ENCODE data around the gene TSSK6. TPM values are rescaled to one million over a fixed set of nuclear protein-coding genes. Genes with fewer than 3 reads are reported as not detected.

The TSSK6 gene
- total and polyA plus RNA-seq, 4 donors = 0.21 to 2.3 (median 1.1) TPM

DNA sequence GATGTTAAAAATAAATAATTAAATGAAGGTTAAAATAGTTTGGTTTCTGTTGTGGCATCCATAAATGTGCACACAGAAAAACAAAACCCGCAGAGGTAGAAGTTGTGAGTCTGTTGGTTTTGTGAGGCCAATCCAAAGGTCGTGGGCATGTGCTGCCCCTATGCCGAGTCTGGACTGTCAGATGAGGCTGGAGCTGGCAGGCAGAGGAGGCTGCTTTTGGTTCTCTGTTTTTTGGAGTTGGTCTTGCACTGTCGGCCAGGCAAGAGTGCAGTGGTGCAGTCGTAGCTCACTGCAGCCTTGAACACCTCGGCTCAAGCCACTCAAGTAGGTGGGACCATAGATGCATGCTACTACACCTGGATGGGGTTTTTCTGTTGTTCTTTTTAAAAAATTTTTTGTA lies 43.7 kb downstream of the TSSK6 start:
- peaks cover 5 to 14% (median 8%) of the 10 kb centered on the region in 4 donors for H3K9me3 ChIP-seq (ENCODE audit: control insufficient read depth in 4 of 4, low read length in 3 of 4)
- H3K27ac ChIP-seq (ENCODE audit: low read depth in 1 of 2, low read length in 2 of 2) = no peak overlapping the region
- peaks cover 0 to 28% (median 8%) of the 10 kb centered on the region in 4 donors for H3K36me3 ChIP-seq (ENCODE audit: control insufficient read depth in 4 of 4, insufficient read depth in 3 of 4, low read depth in 1 of 4, low read length in 3 of 4)
- no peak overlapping the region for H3K4me3 ChIP-seq (ENCODE audit: low read depth in 1 of 3, low read length in 3 of 3)
- H3K4me1 ChIP-seq (ENCODE audit: control insufficient read depth in 4 of 4, insufficient read depth in 4 of 4, low read length in 3 of 4) = peaks cover 0 to 7% (median 4%) of the 10 kb centered on the region in 4 donors
- TF ChIP-seq EGR1 (IDR thresholded peaks at IDR 0.05; ENCODE audit: low read depth in 2 of 2) (no peak), TAF1 (conservative IDR thresholded peaks at IDR 0.05) (no peak), FOXA2 (IDR thresholded peaks at IDR 0.05) (no peak), GABPA (IDR thresholded peaks at IDR 0.05 in 1 of 2, conservative IDR thresholded peaks at IDR 0.05 in 1 of 2) (no peak), HNF4A (conservative IDR thresholded peaks at IDR 0.05) (peak; percentile 66 to 72), FOXA1 (IDR thresholded peaks at IDR 0.05) (no peak)
- TF ChIP-seq, protein P1, sequence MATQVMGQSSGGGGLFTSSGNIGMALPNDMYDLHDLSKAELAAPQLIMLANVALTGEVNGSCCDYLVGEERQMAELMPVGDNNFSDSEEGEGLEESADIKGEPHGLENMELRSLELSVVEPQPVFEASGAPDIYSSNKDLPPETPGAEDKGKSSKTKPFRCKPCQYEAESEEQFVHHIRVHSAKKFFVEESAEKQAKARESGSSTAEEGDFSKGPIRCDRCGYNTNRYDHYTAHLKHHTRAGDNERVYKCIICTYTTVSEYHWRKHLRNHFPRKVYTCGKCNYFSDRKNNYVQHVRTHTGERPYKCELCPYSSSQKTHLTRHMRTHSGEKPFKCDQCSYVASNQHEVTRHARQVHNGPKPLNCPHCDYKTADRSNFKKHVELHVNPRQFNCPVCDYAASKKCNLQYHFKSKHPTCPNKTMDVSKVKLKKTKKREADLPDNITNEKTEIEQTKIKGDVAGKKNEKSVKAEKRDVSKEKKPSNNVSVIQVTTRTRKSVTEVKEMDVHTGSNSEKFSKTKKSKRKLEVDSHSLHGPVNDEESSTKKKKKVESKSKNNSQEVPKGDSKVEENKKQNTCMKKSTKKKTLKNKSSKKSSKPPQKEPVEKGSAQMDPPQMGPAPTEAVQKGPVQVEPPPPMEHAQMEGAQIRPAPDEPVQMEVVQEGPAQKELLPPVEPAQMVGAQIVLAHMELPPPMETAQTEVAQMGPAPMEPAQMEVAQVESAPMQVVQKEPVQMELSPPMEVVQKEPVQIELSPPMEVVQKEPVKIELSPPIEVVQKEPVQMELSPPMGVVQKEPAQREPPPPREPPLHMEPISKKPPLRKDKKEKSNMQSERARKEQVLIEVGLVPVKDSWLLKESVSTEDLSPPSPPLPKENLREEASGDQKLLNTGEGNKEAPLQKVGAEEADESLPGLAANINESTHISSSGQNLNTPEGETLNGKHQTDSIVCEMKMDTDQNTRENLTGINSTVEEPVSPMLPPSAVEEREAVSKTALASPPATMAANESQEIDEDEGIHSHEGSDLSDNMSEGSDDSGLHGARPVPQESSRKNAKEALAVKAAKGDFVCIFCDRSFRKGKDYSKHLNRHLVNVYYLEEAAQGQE (IDR thresholded peaks at IDR 0.05) = no peak
- TF ChIP-seq, protein P2, sequence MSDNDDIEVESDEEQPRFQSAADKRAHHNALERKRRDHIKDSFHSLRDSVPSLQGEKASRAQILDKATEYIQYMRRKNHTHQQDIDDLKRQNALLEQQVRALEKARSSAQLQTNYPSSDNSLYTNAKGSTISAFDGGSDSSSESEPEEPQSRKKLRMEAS (IDR thresholded peaks at IDR 0.05) = no peak
- WGBS = 59% methylated on average over 6 of the region's 6 CpGs
- DNase-seq (ENCODE audit: low spot score) = no peak
- H3K27me3 ChIP-seq (ENCODE audit: control insufficient read depth in 4 of 4, insufficient read depth in 4 of 4, low read length in 3 of 4) = no peaks in the 10 kb centered on the region
- no peak overlapping the region for H3K9ac ChIP-seq (ENCODE audit: low read depth in 1 of 2, low read length in 2 of 2)

DNA sequence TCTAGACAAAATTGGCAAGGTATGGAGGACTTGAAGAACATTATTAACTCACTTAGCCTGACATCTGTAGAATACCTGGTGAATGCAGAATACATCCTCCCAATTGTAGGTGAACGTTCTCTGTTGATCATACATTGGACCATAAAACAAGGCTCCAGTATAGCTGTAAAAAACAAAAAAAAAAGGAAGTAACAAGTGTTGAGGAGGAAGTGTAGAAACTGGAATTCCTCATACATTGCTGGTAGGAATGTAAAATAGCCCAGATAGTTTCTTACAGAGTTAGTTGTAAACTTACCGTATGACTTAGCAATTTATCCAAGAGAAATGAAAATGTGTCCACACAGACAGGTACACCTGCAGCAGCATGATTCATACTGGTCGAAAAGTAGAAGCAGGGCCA lies 44.8 kb downstream of the TSSK6 start:
- H3K9ac ChIP-seq (ENCODE audit: low read depth in 1 of 2, low read length in 2 of 2) = no peak overlapping the region
- WGBS = 84% methylated on average over 3 of the region's 3 CpGs
- H3K36me3 ChIP-seq (ENCODE audit: control insufficient read depth in 4 of 4, insufficient read depth in 3 of 4, low read depth in 1 of 4, low read length in 3 of 4) = peaks cover 1 to 39% (median 16%) of the 10 kb centered on the region in 4 donors
- no peak for TF ChIP-seq RAD21 (IDR thresholded peaks at IDR 0.05)
- no peak for TF ChIP-seq HNF4G (IDR thresholded peaks at IDR 0.05)
- TF ChIP-seq SP1 (IDR thresholded peaks at IDR 0.05) = no peak
- TF ChIP-seq, protein P1 (IDR thresholded peaks at IDR 0.05) = no peak
- TF ChIP-seq, protein P3, sequence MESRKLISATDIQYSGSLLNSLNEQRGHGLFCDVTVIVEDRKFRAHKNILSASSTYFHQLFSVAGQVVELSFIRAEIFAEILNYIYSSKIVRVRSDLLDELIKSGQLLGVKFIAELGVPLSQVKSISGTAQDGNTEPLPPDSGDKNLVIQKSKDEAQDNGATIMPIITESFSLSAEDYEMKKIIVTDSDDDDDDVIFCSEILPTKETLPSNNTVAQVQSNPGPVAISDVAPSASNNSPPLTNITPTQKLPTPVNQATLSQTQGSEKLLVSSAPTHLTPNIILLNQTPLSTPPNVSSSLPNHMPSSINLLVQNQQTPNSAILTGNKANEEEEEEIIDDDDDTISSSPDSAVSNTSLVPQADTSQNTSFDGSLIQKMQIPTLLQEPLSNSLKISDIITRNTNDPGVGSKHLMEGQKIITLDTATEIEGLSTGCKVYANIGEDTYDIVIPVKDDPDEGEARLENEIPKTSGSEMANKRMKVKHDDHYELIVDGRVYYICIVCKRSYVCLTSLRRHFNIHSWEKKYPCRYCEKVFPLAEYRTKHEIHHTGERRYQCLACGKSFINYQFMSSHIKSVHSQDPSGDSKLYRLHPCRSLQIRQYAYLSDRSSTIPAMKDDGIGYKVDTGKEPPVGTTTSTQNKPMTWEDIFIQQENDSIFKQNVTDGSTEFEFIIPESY (IDR thresholded peaks at IDR 0.05) = no peak
- no peak for TF ChIP-seq JUND (IDR thresholded peaks at IDR 0.05)
- TF ChIP-seq YY1 (IDR thresholded peaks at IDR 0.05) = no peak
- TF ChIP-seq GABPA (IDR thresholded peaks at IDR 0.05 in 1 of 2, conservative IDR thresholded peaks at IDR 0.05 in 1 of 2) = no peak
- no peak for TF ChIP-seq FOXA1 (IDR thresholded peaks at IDR 0.05)
- peaks cover 5 to 14% (median 8%) of the 10 kb centered on the region in 4 donors for H3K9me3 ChIP-seq (ENCODE audit: control insufficient read depth in 4 of 4, low read length in 3 of 4)
- H3K27ac ChIP-seq (ENCODE audit: low read depth in 1 of 2, low read length in 2 of 2) = no peak overlapping the region
- no peak overlapping the region for H3K4me3 ChIP-seq (ENCODE audit: low read depth in 1 of 3, low read length in 3 of 3)
- H3K4me1 ChIP-seq (ENCODE audit: control insufficient read depth in 4 of 4, insufficient read depth in 4 of 4, low read length in 3 of 4) = peaks cover 0 to 7% (median 4%) of the 10 kb centered on the region in 4 donors
- no peaks in the 10 kb centered on the region for H3K27me3 ChIP-seq (ENCODE audit: control insufficient read depth in 4 of 4, insufficient read depth in 4 of 4, low read length in 3 of 4)
- DNase-seq (ENCODE audit: low spot score) = no peak

All from liver (tissue), 9 donors.